H1 (cell line): Measurements from ENCODE around the gene FARSB. TPM values are rescaled to one million over a fixed set of nuclear protein-coding genes. Genes with fewer than 3 reads are reported as not detected.

Experiments
- CTCF ChIA-PET: fragments of 300-600 bp; sonication (Branson Sonifier 250); formaldehyde crosslinking; loops from one replicate; lab custom pipeline; 2021; ENCODE audit not compliant: partially characterized antibody; lab: Charles Lee
- POLR2A ChIA-PET: fragments of 300-600 bp; sonication (Branson Sonifier 250); formaldehyde crosslinking; loops from one replicate; lab custom pipeline; 2021; ENCODE audit warnings: inconsistent platforms; ENCODE audit not compliant: partially characterized antibody; lab: Charles Lee
- DNase-seq, 2 experiments: peaks; one replicate each; pipeline versions ENCODE4 v3.0.0 to v3.0.0-alpha.2; 2010 to 2022; ENCODE audit warnings: low spot score in 2 of 2, low read depth in 1 of 2, mixed read lengths in 1 of 2
- FAIRE-seq: peaks from 2 replicates; lab custom pipeline; 2011; peaks lifted over from hg19 to GRCh38; lab: Jason Lieb, UNC
- H2AFZ ChIP-seq: 2 replicates; pipeline ENCODE4 v1.8.1; 2012; ENCODE audit warnings: low read length, inconsistent platforms
- H2AK5ac ChIP-seq: 2 replicates; pipeline ENCODE4 v1.6.1; 2013; ENCODE audit warnings: low read depth, low read length
- H2BK120ac ChIP-seq: replicated peaks from 2 replicates; pipeline ENCODE3; 2013; ENCODE audit warnings: low read depth, low read length, inconsistent platforms
- H2BK12ac ChIP-seq: 2 replicates; pipeline ENCODE4 v1.6.1; 2013; ENCODE audit warnings: low read depth, low read length
- H2BK15ac ChIP-seq: 2 replicates; pipeline ENCODE4 v1.6.1; 2013; ENCODE audit warnings: low read length
- H2BK20ac ChIP-seq: 2 replicates; pipeline ENCODE4 v1.6.1; 2013; ENCODE audit warnings: low read length
- H2BK5ac ChIP-seq: 2 replicates; pipeline ENCODE4 v1.6.1; 2013; ENCODE audit warnings: low read depth, low read length
- H3K14ac ChIP-seq: 2 replicates; pipeline ENCODE4 v1.6.1; 2013; ENCODE audit warnings: inconsistent platforms; ENCODE audit not compliant: insufficient read length
- H3K18ac ChIP-seq: 2 replicates; pipeline ENCODE4 v1.6.1; 2013; ENCODE audit warnings: low read length; ENCODE audit errors: extremely low read depth
- H3K23ac ChIP-seq: 2 replicates; pipeline ENCODE4 v1.6.1; 2013; ENCODE audit warnings: inconsistent platforms; ENCODE audit not compliant: insufficient read length
- H3K23me2 ChIP-seq: 2 replicates; pipeline ENCODE4 v1.6.1; 2013; ENCODE audit warnings: low read depth, low read length
- H3K27ac ChIP-seq: 2 replicates; pipeline ENCODE4 v1.6.1; 2011; ENCODE audit warnings: low read depth, low read length, inconsistent platforms
- H3K27me3 ChIP-seq, 4 experiments: replicated peaks in 1 of 4; 1 replicate in 1 of 4; 2 replicates in 3 of 4; pipeline versions ENCODE4 v1.6.1 to v1.8.1; 2011 to 2013; ENCODE audit warnings: low read length in 3 of 4, mild to moderate bottlenecking in 3 of 4, inconsistent platforms in 2 of 4, mixed read lengths in 2 of 4, moderate library complexity in 1 of 4; ENCODE audit not compliant: control insufficient read depth in 3 of 4, insufficient read depth in 3 of 4; ENCODE audit errors: extremely low read depth in 1 of 4
- H3K36me3 ChIP-seq, 4 experiments: 2 replicates each; pipeline versions ENCODE4 v1.6.1 to v1.8.1; 2011 to 2013; ENCODE audit warnings: mild to moderate bottlenecking in 4 of 4, low read length in 3 of 4, moderate library complexity in 2 of 4, control low read depth in 1 of 4, inconsistent platforms in 1 of 4; ENCODE audit not compliant: insufficient read depth in 4 of 4, control insufficient read depth in 2 of 4
- H3K4ac ChIP-seq: replicated peaks from 2 replicates; pipeline ENCODE3; 2013; ENCODE audit warnings: low read length, low read depth, mixed read lengths, inconsistent platforms; ENCODE audit not compliant: insufficient read length
- H3K4me1 ChIP-seq, 4 experiments: replicated peaks in 1 of 4; 1 replicate in 1 of 4; 2 replicates in 3 of 4; pipeline versions ENCODE4 v1.6.1 to v1.8.1; 2011 to 2013; ENCODE audit warnings: low read length in 3 of 4, inconsistent platforms in 2 of 4, mixed read lengths in 1 of 4; ENCODE audit not compliant: insufficient read depth in 4 of 4, control insufficient read depth in 3 of 4
- H3K4me2 ChIP-seq, 2 experiments: 2 replicates each; pipeline versions ENCODE4 v1.6.1 to v1.8.1; 2011 to 2013; ENCODE audit warnings: low read depth in 2 of 2, low read length in 2 of 2, control low read depth in 1 of 2, inconsistent platforms in 1 of 2, mild to moderate bottlenecking in 1 of 2; ENCODE audit not compliant: insufficient read depth in 1 of 2
- H3K4me3 ChIP-seq, 4 experiments: fragments of 200-600, 300-600 bp in 1 of 4; sonication (generic), shearing (Covaris generic), sonication (Bioruptor Twin) in 1 of 4; 2 replicates each; pipeline versions ENCODE4 v1.5.1 to v1.8.1; 2011 to 2016; ENCODE audit warnings: low read length in 4 of 4, low read depth in 3 of 4, control low read depth in 2 of 4, inconsistent platforms in 2 of 4, mild to moderate bottlenecking in 2 of 4, mixed read lengths in 1 of 4, moderate library complexity in 1 of 4; ENCODE audit not compliant: insufficient read depth in 2 of 4; ENCODE audit errors: extremely low read depth in 1 of 4
- H3K56ac ChIP-seq: replicated peaks from 2 replicates; pipeline ENCODE3; 2013; ENCODE audit warnings: low read depth, mild to moderate bottlenecking, mixed read lengths, low read length, inconsistent platforms; ENCODE audit not compliant: insufficient read length
- H3K79me1 ChIP-seq: 2 replicates; pipeline ENCODE4 v1.6.1; 2013; ENCODE audit warnings: low read depth, low read length, control low read depth
- H3K79me2 ChIP-seq, 2 experiments: 2 replicates each; pipeline versions ENCODE4 v1.6.1 to v1.8.1; 2012 to 2013; ENCODE audit warnings: low read length in 2 of 2, mild to moderate bottlenecking in 2 of 2, inconsistent platforms in 1 of 2; ENCODE audit not compliant: insufficient read depth in 2 of 2, control insufficient read depth in 1 of 2
- H3K9ac ChIP-seq, 4 experiments: replicated peaks in 1 of 4; 1 replicate in 1 of 4; 2 replicates in 3 of 4; pipeline versions ENCODE4 v1.6.1 to v1.8.1; 2011 to 2013; ENCODE audit warnings: low read depth in 3 of 4, low read length in 3 of 4, control low read depth in 2 of 4, mild to moderate bottlenecking in 2 of 4, moderate library complexity in 2 of 4, inconsistent platforms in 1 of 4; ENCODE audit errors: extremely low read depth in 1 of 4
- H3K9me3 ChIP-seq, 2 experiments: 2 replicates each; pipeline versions ENCODE4 v1.6.1 to v1.8.1; 2012 to 2013; ENCODE audit warnings: mild to moderate bottlenecking in 2 of 2, moderate library complexity in 2 of 2, control low read depth in 1 of 2, inconsistent platforms in 1 of 2, low read depth in 1 of 2, low read length in 1 of 2, mixed read lengths in 1 of 2; ENCODE audit not compliant: insufficient read depth in 2 of 2
- H4K20me1 ChIP-seq, 2 experiments: replicated peaks in 1 of 2; 2 replicates each; pipeline versions ENCODE3 to v1.8.1; 2011 to 2013; ENCODE audit warnings: inconsistent platforms in 2 of 2, low read length in 2 of 2, mild to moderate bottlenecking in 1 of 2; ENCODE audit not compliant: insufficient read depth in 2 of 2, control insufficient read depth in 1 of 2
- H4K5ac ChIP-seq: 2 replicates; pipeline ENCODE4 v1.6.1; 2013; ENCODE audit warnings: low read length, low read depth, mixed read lengths, inconsistent platforms; ENCODE audit not compliant: insufficient read length
- H4K8ac ChIP-seq: 2 replicates; pipeline ENCODE4 v1.8.0; 2013; ENCODE audit warnings: mild to moderate bottlenecking, moderate library complexity, low read length, inconsistent platforms; ENCODE audit not compliant: insufficient read depth; ENCODE audit errors: extremely low read depth
- H4K91ac ChIP-seq: replicated peaks from 2 replicates; pipeline ENCODE3; 2013; ENCODE audit warnings: low read length, mixed read lengths, inconsistent platforms; ENCODE audit not compliant: insufficient read length
- CEBPB ChIP-seq: IDR thresholded peaks from 2 replicates; pipeline ENCODE4 v1.6.1; 2012; ENCODE audit warnings: low read depth, low read length
- POLR2A ChIP-seq, 2 experiments: IDR thresholded peaks; 1 replicate in 1 of 2; 2 replicates in 1 of 2; pipeline ENCODE4 v1.6.1; 2011; ENCODE audit warnings: low read depth in 2 of 2, low read length in 2 of 2, mild to moderate bottlenecking in 2 of 2; ENCODE audit errors: control extremely low read depth in 1 of 2
- RBBP5 ChIP-seq: IDR thresholded peaks from 2 replicates; pipeline ENCODE4 v1.7.1; 2012; ENCODE audit warnings: low read depth, mild to moderate bottlenecking, inconsistent platforms, low read length, moderate library complexity, borderline replicate concordance
- SP4 ChIP-seq: IDR thresholded peaks from 2 replicates; pipeline ENCODE4 v1.6.1; 2012; ENCODE audit warnings: low read length, inconsistent platforms
- WGBS, 2 experiments: shearing (Covaris generic) in 1 of 2; methylation state at CpG; one replicate each; pipeline versions ENCODE4 v1.1.6 to v1.1.7; 2013 to 2015; ENCODE audit warnings: low lambda C conversion rate in 2 of 2, mixed read lengths in 2 of 2, inconsistent platforms in 1 of 2, low coverage in 1 of 2, missing lambda C conversion rate in 1 of 2; ENCODE audit not compliant: insufficient replicate concordance in 2 of 2, insufficient coverage in 1 of 2, insufficient read length in 1 of 2; ENCODE audit errors: extremely low coverage in 1 of 2, missing lambda C conversion rate in 1 of 2; 5-methylcytosine and 5-hydroxymethylcytosine counted together
- long read RNA-seq, 2 experiments: library from RNA in 1 of 2; library from capped mRNA in 1 of 2; stranded (forward); transcript quantifications; one replicate each; pipeline ENCODE4 v2.0.0, GENCODE V29; 2021; ENCODE audit warnings: inconsistent platforms in 1 of 2
- polyA minus RNA-seq, 3 experiments: library from RNA; depleted of rRNA, polyadenylated mRNA; stranded (reverse); fragments of >200 nt; gene quantifications; 1 replicate in 2 of 3; 2 replicates in 1 of 3; pipeline ENCODE4 v1.2.3, GENCODE V29; 2011
- polyA plus RNA-seq, 7 experiments: library from polyadenylated mRNA; depleted of rRNA in 3 of 7; stranded (reverse) in 5 of 7; unstranded in 2 of 7; fragments of >200 nt in 5 of 7; fragments of 200-250 nt in 2 of 7; gene quantifications; 1 replicate in 5 of 7; 2 replicates in 1 of 7; 4 replicates in 1 of 7; pipeline versions ENCODE4 v1.2.1 to v1.2.3, GENCODE V29; 2011 to 2013; ENCODE audit warnings: missing spikeins in 2 of 7, mixed read lengths in 2 of 7
- total RNA-seq: library from RNA; stranded (reverse); fragmentation: NEBNext Ultra II Directional; extraction: Animal tissue kit (Norgen Biotek cat#: 25700); gene quantifications from 2 replicates; pipeline ENCODE4 v1.2.1, GENCODE V29; 2021
- TF ChIP-seq, protein P1 (sequence below): IDR thresholded peaks from 2 replicates; pipeline ENCODE4 v1.6.1; 2011; ENCODE audit warnings: low read length, improper control_type of control experiment
- TF ChIP-seq, protein P2 (sequence below): IDR thresholded peaks from 2 replicates; pipeline ENCODE4 v1.6.1; 2011; ENCODE audit warnings: low read depth, mild to moderate bottlenecking, low read length; ENCODE audit not compliant: insufficient read depth

The FARSB gene
- total RNA-seq (36.1 and 37.9 TPM in 2 replicates), polyA plus RNA-seq (2011; rRNA removed) (13.1 and 21.0 TPM in 2 replicates), polyA minus RNA-seq (2011; rRNA and poly(A)+ RNA removed) (26.8 and 38.4 TPM in 2 replicates)
- 24.8 TPM for polyA plus RNA-seq (2011; cell fraction: cytosol; rRNA removed)
- 12.1 TPM for polyA plus RNA-seq (2011; cell fraction: nucleus; rRNA removed)
- polyA plus RNA-seq (2012, experiment 1 of 2): 28.5 to 43.7 TPM (median 29.0 TPM) in 4 replicates
- polyA plus RNA-seq (2012, experiment 2 of 2): 5.3 TPM
- 40.4 TPM for polyA plus RNA-seq (2013, experiment 1 of 2)
- 41.2 TPM for polyA plus RNA-seq (2013, experiment 2 of 2)
- 13.0 TPM for polyA minus RNA-seq (2011; cell fraction: cytosol; rRNA and poly(A)+ RNA removed)
- polyA minus RNA-seq (2011; cell fraction: nucleus; rRNA and poly(A)+ RNA removed): 27.1 TPM
- long read RNA-seq, experiment 1, transcript FARSB-201 (17 exons, 3,369 nt): major isoform, 44 of 100 reads
- long read RNA-seq, experiment 1, partial matches to known transcripts: 42 of 100 reads
- long read RNA-seq, experiment 1, other reads (novel, unspliced or antisense): 14 of 100 reads
- long read RNA-seq, experiment 2, transcript FARSB-201 (17 exons, 3,369 nt): major isoform, 64 of 78 reads
- long read RNA-seq, experiment 2, partial matches to known transcripts: 3 of 78 reads
- long read RNA-seq, experiment 2, other reads (novel, unspliced or antisense): 11 of 78 reads

DNA sequence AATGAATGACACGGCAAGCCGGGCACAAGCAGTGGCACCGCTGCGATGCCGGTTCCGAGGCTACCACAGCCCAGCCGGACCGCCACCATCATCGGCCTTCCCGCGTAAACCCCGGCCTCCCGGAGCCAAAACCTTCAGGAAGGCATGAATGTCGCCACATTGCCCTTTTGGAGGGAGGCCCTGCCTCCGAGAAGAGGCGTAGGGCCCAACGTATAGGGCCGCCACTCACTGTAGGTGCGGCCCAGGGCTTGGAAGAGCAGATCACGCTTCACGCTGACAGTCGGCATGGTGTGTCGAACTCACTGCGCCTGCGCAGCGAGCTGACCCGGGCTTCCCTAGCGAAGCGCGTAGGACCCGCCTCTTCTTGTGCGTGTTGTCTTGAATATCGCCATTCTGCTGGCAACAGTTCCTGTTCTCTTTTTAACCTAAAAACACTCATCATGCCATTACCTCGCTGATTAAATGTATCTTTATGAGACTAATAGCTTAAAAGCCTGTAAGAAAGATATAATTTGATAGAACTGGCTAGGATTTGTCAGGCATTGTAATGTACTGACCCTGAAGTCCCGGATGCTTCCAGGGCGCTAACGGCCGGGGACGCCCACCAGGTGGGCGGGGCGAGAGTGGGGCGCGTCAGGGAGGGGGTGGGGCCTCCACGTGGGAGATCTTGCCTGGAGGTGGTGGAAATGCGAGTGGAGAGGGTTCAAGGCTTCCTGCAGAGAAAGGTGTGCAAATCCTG lies at the start of gene FARSB:
FARSB (minus strand) TSS at position 306 of the 739 bp plus-strand sequence; CDS start at position 287, 19 bp downstream.
- 2% methylated on average over 45 of the region's 45 CpGs; no CpG with 5 or more reads in 1 of the 2 experiments for WGBS, 2 experiments
- no peak within 1 kb of the TSS; the same call in 1 of the 2 replicates for H4K8ac ChIP-seq
- 0 out of 8 replicates have a peak, but pooled peaks cover 0 to 2% (median 0%) of the 10 kb centered on the region in 4 experiments for H3K36me3 ChIP-seq
- peak within 1 kb of the TSS; percentile 89 for H4K5ac ChIP-seq
- peak within 1 kb of the TSS; percentile 91 for H3K18ac ChIP-seq
- peaks cover 5 to 59% of the 10 kb centered on the region in 2 experiments for H3K79me2 ChIP-seq
- H3K14ac ChIP-seq: no peak within 1 kb of the TSS
- no peaks in the 10 kb centered on the region for H3K27me3 ChIP-seq
- no peak for FAIRE-seq
- peaks cover 4% of the 10 kb centered on the region for H3K23me2 ChIP-seq
- peak within 1 kb of the TSS; percentile 91 for H2BK5ac ChIP-seq
- peak within 1 kb of the TSS; percentile 40; the same call in 1 of the 2 replicates for H2BK12ac ChIP-seq
- H3K4ac ChIP-seq: peak within 1 kb of the TSS; percentile 27
- H2BK20ac ChIP-seq: no peak within 1 kb of the TSS
- H2AK5ac ChIP-seq: 0 out of 2 replicates have a peak within 1 kb of the TSS, but pooled peaks have one; percentile 18
- peak within 1 kb of the TSS; percentile 81 to 99 (median 94) for H3K4me3 ChIP-seq
- peaks cover 0 to 5% of the 10 kb centered on the region in 2 experiments for H4K20me1 ChIP-seq
- peak; percentile 86 to 88 for DNase-seq
- POLR2A ChIA-PET: interaction anchor here (1.0 to 2.4 kb wide), 3 partner anchors 14 to 16 kb away, joined by 3 to 7 read pairs (median 4); partner anchors contain the start of gene MOGAT1
- H3K23ac ChIP-seq: no peak within 1 kb of the TSS
- CTCF ChIA-PET: interaction anchor here (1.2 kb wide), 1 partner anchor 247 kb away, joined by 3 read pairs; no protein-coding TSS in a partner anchor
- peak within 1 kb of the TSS; percentile 46 for H4K91ac ChIP-seq
- peak within 1 kb of the TSS; percentile 83 to 90 for H3K4me2 ChIP-seq
- peak within 1 kb of the TSS; percentile 80 to 99 (median 95) for H3K9ac ChIP-seq
- no peak within 1 kb of the TSS for H2BK15ac ChIP-seq
- H2BK120ac ChIP-seq: peak within 1 kb of the TSS; percentile 84
- peaks cover 0 to 3% (median under 1%) of the 10 kb centered on the region in 4 experiments; a peak in 2 of 7 replicates for H3K4me1 ChIP-seq
- peaks cover 2% of the 10 kb centered on the region; the same call in 1 of the 2 replicates for H3K79me1 ChIP-seq
- peak within 1 kb of the TSS; percentile 71 for H3K56ac ChIP-seq
- H3K9me3 ChIP-seq: no peaks in the 10 kb centered on the region
- peak within 1 kb of the TSS; percentile 98 for H3K27ac ChIP-seq
- H2AFZ ChIP-seq: peak within 1 kb of the TSS; percentile 97
- no peak for TF ChIP-seq CEBPB
- TF ChIP-seq RBBP5: no peak
- peak; percentile 100 for TF ChIP-seq SP4
- TF ChIP-seq, protein P1, sequence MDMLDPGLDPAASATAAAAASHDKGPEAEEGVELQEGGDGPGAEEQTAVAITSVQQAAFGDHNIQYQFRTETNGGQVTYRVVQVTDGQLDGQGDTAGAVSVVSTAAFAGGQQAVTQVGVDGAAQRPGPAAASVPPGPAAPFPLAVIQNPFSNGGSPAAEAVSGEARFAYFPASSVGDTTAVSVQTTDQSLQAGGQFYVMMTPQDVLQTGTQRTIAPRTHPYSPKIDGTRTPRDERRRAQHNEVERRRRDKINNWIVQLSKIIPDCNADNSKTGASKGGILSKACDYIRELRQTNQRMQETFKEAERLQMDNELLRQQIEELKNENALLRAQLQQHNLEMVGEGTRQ: 0 out of 2 replicates have a peak, but pooled peaks have one; percentile 10
- TF ChIP-seq, protein P2, sequence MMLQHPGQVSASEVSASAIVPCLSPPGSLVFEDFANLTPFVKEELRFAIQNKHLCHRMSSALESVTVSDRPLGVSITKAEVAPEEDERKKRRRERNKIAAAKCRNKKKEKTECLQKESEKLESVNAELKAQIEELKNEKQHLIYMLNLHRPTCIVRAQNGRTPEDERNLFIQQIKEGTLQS: no peak
- peak; percentile 25 to 74 for TF ChIP-seq POLR2A (IDR thresholded peaks at IDR 0.05; ENCODE audit: control extremely low read depth in 1 of 2, low read depth in 2 of 2, low read length in 2 of 2)
